HEK293 (cell line): ENCODE data around the gene UBE2Q1.

Source experiments
- CTCF ChIA-PET: fragments of 350-600 bp; formaldehyde crosslinking; extraction: SDS; loops from one replicate; lab custom pipeline; 2021; ENCODE audit warnings: antibody characterized with exemption; lab: Yijun Ruan, JAX
- POLR2A ChIA-PET: fragments of 300-600 bp; formaldehyde crosslinking; extraction: SDS; loops from one replicate; lab custom pipeline; 2020; ENCODE audit warnings: antibody characterized with exemption, inconsistent platforms; lab: Yijun Ruan, JAX
- H3K27ac ChIP-seq: fragments of 200-500 bp; sonication (Bioruptor generic); 2 replicates; pipeline ENCODE4 v1.5.1; 2014; ENCODE audit warnings: low read depth, low read length, control low read depth, inconsistent platforms; ENCODE audit errors: extremely low read depth
- H3K36me3 ChIP-seq, 2 experiments: fragments of 200-500 bp in 1 of 2; sonication (Bioruptor generic) in 1 of 2; 1 replicate in 1 of 2; 2 replicates in 1 of 2; pipeline ENCODE4 v1.5.1; 2014 to 2017; ENCODE audit warnings: inconsistent platforms in 2 of 2, low read length in 2 of 2; ENCODE audit not compliant: control insufficient read depth in 2 of 2, insufficient read depth in 1 of 2
- H3K4me1 ChIP-seq: fragments of 200-500 bp; sonication (Bioruptor generic); 2 replicates; pipeline ENCODE4 v1.5.1; 2014; ENCODE audit warnings: mild to moderate bottlenecking, low read length, inconsistent platforms; ENCODE audit not compliant: control insufficient read depth, insufficient read depth
- H3K4me3 ChIP-seq: 2 replicates; pipeline ENCODE4 v1.5.1; 2011; ENCODE audit warnings: low read depth, mild to moderate bottlenecking, control low read depth, low read length, moderate library complexity
- H3K9me3 ChIP-seq: fragments of 200-500 bp; sonication (Bioruptor generic); 2 replicates; pipeline ENCODE4 v1.5.1; 2014; ENCODE audit warnings: low read depth, low read length, inconsistent platforms; ENCODE audit not compliant: control insufficient read depth, insufficient read depth
- FEZF1 ChIP-seq: fragments of 450-650 bp; formaldehyde crosslinking; IDR thresholded peaks from 2 replicates; pipeline ENCODE4 v1.5.1; 2016; ENCODE audit warnings: missing biosample characterization, missing genetic modification characterization
- REPIN1 ChIP-seq: fragments of 450-650 bp; formaldehyde crosslinking; IDR thresholded peaks from 2 replicates; pipeline ENCODE4 v1.5.1; 2017; ENCODE audit warnings: missing biosample characterization, missing genetic modification characterization, low read depth
- SP7 ChIP-seq: fragments of 450-650 bp; formaldehyde crosslinking; IDR thresholded peaks from 2 replicates; pipeline ENCODE4 v1.5.1; 2016; ENCODE audit warnings: missing biosample characterization, missing genetic modification characterization
- ZIC2 ChIP-seq: fragments of 450-650 bp; formaldehyde crosslinking; IDR thresholded peaks from 2 replicates; pipeline ENCODE4 v1.5.1; 2016; ENCODE audit warnings: missing biosample characterization, missing genetic modification characterization
- ZNF600 ChIP-seq: fragments of 450-650 bp; formaldehyde crosslinking; IDR thresholded peaks from 2 replicates; pipeline ENCODE4 v1.5.1; 2016; ENCODE audit warnings: missing biosample characterization, missing genetic modification characterization
- ZNF777 ChIP-seq: fragments of 450-650 bp; formaldehyde crosslinking; IDR thresholded peaks from 2 replicates; pipeline ENCODE4 v1.5.1; 2017; ENCODE audit warnings: missing biosample characterization, missing genetic modification characterization, borderline replicate concordance
- TF ChIP-seq, protein P1 (sequence below): fragments of 450-650 bp; formaldehyde crosslinking; IDR thresholded peaks from 2 replicates; pipeline ENCODE4 v1.5.1; 2016; ENCODE audit warnings: missing biosample characterization, missing genetic modification characterization
- TF ChIP-seq, protein P2 (sequence below): fragments of 450-650 bp; formaldehyde crosslinking; IDR thresholded peaks from 2 replicates; pipeline ENCODE4 v1.5.1; 2016; ENCODE audit warnings: missing biosample characterization, missing genetic modification characterization
- TF ChIP-seq, protein P3 (sequence below): fragments of 450-650 bp; formaldehyde crosslinking; IDR thresholded peaks from 2 replicates; pipeline ENCODE4 v1.5.1; 2016; ENCODE audit warnings: missing biosample characterization, missing genetic modification characterization, low read depth

UBE2Q1 gene

DNA sequence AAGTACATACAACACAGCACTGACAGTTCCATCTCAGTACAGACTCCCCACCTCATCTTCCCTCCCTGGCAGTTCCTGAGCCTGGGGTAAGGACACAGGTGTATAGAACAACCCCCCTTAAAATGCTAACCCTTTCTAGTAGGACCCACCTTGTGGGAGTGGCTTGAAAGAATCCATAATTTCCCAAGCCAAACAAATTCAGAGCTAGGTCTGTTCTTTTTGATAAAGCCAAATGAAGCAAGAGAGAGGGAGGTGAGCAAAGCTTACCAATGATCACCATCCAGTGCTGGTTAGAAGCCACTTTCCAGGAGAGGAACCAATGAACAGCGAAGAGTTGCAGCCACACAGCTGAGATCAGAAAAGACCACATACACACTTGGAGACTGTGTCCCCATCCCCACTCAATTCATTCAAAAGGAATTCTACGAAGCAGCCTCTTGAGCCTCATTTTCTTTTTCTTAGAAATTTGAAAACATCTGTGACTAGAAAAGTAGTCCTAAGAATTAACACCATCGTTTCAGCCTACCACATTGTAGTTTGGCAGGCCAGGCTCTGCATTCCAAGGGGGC, 9.2 kb downstream of the UBE2Q1 start:
- Histone ChIP-seq H3K36me3 (peaks cover 17 to 63% of the 10 kb centered on the region in 2 experiments), H3K9me3 (no peaks in the 10 kb centered on the region)
- 0 out of 2 replicates have a peak, but pooled peaks have one; percentile 21 for TF ChIP-seq ZNF600 (tag by site-specific recombination)
- TF ChIP-seq REPIN1 (tag by site-specific recombination), result no peak
- TF ChIP-seq ZNF777 (tag by site-specific recombination), result no peak
- TF ChIP-seq, protein P1, sequence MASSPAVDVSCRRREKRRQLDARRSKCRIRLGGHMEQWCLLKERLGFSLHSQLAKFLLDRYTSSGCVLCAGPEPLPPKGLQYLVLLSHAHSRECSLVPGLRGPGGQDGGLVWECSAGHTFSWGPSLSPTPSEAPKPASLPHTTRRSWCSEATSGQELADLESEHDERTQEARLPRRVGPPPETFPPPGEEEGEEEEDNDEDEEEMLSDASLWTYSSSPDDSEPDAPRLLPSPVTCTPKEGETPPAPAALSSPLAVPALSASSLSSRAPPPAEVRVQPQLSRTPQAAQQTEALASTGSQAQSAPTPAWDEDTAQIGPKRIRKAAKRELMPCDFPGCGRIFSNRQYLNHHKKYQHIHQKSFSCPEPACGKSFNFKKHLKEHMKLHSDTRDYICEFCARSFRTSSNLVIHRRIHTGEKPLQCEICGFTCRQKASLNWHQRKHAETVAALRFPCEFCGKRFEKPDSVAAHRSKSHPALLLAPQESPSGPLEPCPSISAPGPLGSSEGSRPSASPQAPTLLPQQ, result 0 out of 2 replicates have a peak, but pooled peaks have one; percentile 38
- TF ChIP-seq, all 188 proteins: peak for 2
- POLR2A ChIA-PET, result no interaction called here
- Histone ChIP-seq H3K4me1 (no peaks in the 10 kb centered on the region), H3K27ac (no peak overlapping the region), H3K4me3 (no peak overlapping the region)
- CTCF ChIA-PET, result interaction anchor here (1.0 to 6.6 kb wide), 3 partner anchors 70 to 447 kb away, joined by 3 to 205 read pairs (median 3); no protein-coding TSS in a partner anchor

DNA sequence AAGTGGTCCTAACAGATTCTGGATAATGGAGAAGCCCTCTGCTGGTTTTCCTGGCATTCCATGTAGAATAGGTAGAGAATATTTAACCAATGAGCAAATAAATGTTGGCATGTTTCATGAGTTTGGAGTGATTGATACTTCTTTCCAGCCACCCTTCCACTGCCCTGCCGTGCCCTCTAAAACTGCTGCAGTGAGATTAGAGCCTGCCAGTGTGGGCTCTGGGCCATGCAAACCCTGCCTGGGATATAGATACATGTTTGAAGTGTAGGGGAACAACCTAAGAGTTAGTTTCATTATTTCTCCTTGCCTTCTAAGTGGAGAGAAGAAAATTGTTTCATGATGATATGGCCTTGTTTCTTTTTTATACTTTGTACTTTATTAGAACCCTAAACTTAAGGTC, 10.4 kb downstream of the UBE2Q1 start:
- TF ChIP-seq, protein P2, sequence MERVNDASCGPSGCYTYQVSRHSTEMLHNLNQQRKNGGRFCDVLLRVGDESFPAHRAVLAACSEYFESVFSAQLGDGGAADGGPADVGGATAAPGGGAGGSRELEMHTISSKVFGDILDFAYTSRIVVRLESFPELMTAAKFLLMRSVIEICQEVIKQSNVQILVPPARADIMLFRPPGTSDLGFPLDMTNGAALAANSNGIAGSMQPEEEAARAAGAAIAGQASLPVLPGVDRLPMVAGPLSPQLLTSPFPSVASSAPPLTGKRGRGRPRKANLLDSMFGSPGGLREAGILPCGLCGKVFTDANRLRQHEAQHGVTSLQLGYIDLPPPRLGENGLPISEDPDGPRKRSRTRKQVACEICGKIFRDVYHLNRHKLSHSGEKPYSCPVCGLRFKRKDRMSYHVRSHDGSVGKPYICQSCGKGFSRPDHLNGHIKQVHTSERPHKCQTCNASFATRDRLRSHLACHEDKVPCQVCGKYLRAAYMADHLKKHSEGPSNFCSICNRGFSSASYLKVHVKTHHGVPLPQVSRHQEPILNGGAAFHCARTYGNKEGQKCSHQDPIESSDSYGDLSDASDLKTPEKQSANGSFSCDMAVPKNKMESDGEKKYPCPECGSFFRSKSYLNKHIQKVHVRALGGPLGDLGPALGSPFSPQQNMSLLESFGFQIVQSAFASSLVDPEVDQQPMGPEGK (tag by site-specific recombination), result no peak
- CTCF ChIA-PET, result interaction anchor here (0.7 to 6.6 kb wide), 2 partner anchors 68 to 202 kb away, joined by 4 to 205 read pairs; no protein-coding TSS in a partner anchor
- Histone ChIP-seq H3K9me3 (no peaks in the 10 kb centered on the region), H3K4me1 (no peaks in the 10 kb centered on the region), H3K27ac (no peak overlapping the region), H3K4me3 (no peak overlapping the region), H3K36me3 (peaks cover 16 to 51% of the 10 kb centered on the region in 2 experiments)
- POLR2A ChIA-PET, result no interaction called here

DNA sequence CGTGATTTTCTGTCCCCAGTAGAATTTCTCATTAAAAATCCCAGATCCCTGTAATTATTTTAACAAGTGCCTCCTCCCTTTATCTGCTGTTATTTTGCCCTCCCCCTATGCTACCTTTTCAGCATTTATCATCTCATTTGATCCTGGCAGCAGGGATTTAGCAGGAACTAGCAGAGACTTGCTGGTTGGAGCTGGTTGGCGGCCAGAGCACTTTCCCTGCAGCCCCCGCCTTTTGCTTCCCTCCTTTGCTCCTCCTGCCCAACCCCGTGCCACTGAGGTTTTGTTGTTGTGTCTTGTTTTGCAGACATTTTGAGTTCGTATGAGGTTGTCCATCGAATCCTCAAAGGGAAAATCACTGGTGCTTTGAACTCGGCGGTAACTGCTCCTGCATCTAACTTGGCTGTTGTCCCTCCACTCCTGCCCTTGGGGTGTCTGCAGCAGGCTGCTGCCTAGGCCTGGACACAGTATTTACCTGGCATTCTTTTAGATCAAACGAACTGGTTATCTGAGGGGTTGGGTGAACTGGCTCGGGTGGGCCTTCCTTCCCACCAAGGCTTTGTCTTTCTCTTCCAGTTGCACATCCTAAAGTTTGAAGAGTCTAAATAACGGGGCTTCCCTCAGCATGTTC, 11.2 kb downstream of the UBE2Q1 start:
- TF ChIP-seq SP7 (no peak), ZIC2 (tag by site-specific recombination) (no peak), FEZF1 (no peak)
- TF ChIP-seq, protein P3, sequence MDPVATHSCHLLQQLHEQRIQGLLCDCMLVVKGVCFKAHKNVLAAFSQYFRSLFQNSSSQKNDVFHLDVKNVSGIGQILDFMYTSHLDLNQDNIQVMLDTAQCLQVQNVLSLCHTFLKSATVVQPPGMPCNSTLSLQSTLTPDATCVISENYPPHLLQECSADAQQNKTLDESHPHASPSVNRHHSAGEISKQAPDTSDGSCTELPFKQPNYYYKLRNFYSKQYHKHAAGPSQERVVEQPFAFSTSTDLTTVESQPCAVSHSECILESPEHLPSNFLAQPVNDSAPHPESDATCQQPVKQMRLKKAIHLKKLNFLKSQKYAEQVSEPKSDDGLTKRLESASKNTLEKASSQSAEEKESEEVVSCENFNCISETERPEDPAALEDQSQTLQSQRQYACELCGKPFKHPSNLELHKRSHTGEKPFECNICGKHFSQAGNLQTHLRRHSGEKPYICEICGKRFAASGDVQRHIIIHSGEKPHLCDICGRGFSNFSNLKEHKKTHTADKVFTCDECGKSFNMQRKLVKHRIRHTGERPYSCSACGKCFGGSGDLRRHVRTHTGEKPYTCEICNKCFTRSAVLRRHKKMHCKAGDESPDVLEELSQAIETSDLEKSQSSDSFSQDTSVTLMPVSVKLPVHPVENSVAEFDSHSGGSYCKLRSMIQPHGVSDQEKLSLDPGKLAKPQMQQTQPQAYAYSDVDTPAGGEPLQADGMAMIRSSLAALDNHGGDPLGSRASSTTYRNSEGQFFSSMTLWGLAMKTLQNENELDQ (tag by site-specific recombination), result no peak
- Histone ChIP-seq H3K4me1 (no peaks in the 10 kb centered on the region), H3K4me3 (no peak overlapping the region), H3K36me3 (peaks cover 13 to 43% of the 10 kb centered on the region in 2 experiments), H3K9me3 (no peaks in the 10 kb centered on the region), H3K27ac (no peak overlapping the region)
- CTCF ChIA-PET, result interaction anchor here (0.5 to 6.6 kb wide), 46 partner anchors 8 to 538 kb away, joined by 3 to 205 read pairs (median 4); partner anchors contain the start of gene ATP8B2
- POLR2A ChIA-PET, result interaction anchor here (0.6 to 1.2 kb wide), 3 partner anchors 11 to 238 kb away, joined by 4 to 8 read pairs (median 5); no protein-coding TSS in a partner anchor
